SIG-M5 (cell line): ENCODE data around the gene PPFIA2.

Experiments
- DNase-seq: peaks from one replicate; lab custom pipeline; 2025; lab: John Stamatoyannopoulos, UW

The PPFIA2 gene

DNA sequence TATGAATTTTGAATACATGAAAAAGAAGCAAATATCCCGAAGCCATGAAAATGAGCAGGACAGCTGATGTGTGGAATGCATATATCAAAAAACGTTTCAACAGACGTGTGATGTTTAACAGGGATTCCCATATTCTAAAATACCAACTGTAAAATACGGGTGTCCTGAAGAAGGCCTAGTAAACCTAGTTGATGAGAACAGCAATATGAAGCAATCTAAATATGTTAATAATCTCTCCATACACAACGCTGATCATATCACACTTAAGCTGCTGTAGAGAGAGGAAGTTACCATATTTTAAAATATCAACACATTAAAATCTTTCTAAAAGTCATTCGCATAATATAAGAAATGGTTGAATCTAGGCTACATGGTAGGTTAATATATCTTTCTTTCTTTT, 317.5 kb downstream of the PPFIA2 start:
- DNase-seq, result no peak

DNA sequence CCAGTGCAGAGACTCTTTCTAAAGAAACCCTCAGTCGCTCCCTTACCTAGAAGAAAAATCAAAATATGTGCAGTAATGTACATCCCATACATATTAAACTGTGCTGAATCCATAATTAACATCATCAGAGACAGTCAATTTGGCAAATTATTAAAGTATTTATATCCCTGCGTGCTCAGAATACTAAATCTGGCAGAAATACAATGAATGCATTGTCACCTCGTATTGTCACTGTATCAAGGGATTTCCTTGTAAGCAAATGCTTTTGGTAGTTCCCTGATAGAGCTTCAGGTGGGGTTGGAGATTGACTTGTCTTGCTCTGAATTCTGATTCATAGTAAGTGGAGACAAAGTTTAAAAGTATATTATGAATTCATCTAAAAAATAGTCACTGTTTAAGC, 319.1 kb downstream of the PPFIA2 start:
- DNase-seq, result no peak

DNA sequence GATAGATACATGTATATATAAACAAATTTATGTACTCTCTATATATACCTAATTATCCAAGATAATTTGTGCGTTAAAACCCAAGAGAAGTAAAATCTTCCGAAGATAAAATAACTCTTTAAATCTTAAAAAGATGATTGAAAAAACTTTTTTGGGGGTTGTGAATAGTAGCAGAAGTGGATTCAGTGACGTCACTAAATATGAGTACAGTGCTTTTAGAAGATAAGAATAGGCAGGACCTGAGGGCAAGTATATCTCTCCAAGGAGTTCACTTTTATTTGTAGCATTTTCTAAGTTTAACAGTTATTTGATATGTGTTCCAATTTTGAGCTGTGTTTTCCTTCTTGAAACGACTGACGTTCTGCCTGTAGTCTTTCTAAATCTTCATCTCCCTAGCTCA, 319.8 kb downstream of the PPFIA2 start:
- no peak for DNase-seq

DNA sequence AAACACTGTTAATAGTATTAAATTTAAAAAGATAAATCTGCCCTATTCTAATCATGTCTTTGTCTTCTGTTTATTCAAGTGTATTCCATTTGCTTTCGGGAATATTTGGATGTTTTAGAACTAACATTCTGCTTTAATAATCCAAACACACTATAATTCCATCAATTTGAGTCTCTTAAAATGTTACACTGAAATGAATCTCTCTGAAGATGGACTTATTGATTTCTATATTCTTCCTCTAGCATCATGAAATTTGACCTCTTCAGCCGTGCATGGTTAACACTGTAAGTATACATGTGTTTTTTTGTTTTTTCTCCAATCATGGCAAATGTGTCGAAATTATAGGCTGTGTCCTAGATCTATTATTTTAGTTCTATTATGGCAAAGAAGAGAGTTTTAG, 342.1 kb downstream of the PPFIA2 start:
- no peak for DNase-seq

DNA sequence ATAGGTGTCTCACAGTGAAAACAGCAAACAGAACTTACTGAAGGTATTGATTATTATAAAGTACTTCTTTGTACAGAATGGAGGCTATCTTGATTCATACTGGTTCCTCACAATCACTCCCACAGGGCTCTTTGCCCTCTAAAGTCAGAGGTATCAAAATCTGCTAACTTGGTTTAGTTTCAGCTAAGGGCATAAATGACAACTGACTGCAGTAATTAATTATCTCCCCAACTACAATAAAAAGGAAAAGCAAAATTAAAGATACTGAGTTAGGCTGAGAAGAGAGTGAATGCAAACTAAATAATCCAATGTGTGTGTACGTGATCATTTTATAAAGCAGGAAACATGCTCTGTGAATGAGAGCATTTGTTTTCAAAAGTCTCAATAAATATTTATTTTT, 342.6 kb downstream of the PPFIA2 start:
- DNase-seq, result no peak

DNA sequence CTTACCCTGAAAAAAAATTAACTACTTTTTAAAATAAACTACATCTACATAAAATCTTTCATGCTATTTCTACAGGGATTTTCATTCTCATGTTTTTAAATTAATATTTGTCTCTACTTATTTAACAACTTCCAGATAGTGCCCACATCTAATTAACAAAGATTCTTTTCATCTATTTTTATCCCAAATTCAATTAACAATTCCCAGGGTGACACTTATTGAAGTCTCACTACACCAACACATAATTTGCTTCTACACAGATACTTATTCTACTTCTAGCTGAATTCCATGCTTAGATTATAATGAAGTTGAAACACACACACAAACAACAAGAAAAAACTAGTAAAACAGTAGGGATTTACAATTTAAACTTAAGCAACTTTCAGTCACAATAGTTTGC, 344.7 kb downstream of the PPFIA2 start:
- no peak for DNase-seq

DNA sequence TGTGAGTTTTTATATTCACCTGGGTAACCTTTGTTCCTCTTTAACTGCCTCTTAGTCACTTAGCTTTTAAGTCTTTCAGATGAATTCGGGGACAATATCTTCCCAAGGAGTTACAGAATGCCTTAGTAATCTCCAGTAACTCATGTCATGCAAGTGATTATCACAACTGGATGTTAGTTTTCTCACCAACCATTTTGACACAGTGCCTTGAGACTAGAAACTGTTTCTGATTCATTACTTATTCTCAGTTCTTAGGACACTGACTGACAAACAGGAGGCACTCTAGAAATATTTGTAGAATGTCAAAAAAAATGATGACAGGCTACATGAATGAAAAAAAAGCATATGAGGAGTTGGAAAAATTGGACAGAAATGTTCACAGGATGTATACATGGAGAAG, 346.2 kb downstream of the PPFIA2 start:
- DNase-seq, result no peak

DNA sequence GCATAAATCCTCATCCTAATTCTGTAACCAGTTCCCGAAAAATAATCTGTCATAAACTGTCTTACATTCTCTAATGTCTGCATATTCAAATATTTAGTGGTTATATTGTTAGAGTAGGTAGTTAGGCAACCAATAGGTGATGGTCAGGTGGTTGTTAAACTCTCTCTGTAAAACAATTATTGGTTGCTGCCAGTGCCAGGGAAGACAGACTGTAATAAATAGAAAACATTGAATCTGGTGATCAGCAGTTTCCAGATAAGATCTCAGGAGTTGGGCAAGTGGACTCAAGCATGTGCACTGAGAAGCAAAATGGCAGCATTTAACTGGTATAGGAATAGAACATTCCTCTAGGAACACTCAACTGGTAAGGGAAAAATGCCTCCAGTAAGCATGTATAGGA, 355.8 kb downstream of the PPFIA2 start:
- no peak for DNase-seq

DNA sequence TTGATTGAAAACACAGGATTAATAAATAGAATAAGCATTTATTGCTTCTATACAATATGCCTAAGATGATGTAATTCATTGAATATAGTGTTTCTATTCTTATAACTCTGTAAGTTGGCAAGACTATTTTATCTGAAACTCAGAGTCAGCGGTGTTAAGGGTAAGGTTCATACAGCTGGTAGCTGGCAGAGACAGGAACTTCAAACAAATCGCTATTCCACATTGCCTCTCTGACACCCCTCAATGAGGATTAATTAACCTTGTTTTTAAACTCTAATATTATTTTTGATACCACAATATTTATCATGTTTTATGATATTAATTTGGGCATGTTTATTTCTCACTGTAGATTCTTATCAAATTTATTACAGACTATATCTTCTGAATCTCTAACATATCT, 357.9 kb downstream of the PPFIA2 start:
- no peak for DNase-seq

DNA sequence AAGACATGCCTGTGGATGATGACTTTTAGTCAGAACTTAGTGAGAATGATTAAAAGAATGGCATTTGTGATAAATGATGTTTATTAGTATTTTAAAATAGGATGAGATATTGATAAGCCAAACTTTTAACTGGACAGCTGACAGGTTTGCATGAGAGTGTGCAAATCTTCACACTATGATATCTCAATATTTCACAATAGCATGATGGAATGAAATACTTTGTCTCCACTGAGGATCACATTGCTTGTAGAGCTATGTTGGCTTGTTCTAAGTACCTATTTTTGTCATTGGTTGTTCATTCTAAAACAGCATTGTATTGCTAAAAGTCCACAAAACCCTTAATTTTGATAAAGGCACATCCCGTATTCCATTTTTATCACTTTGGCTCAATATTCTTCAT, 359.1 kb downstream of the PPFIA2 start:
- no peak for DNase-seq

DNA sequence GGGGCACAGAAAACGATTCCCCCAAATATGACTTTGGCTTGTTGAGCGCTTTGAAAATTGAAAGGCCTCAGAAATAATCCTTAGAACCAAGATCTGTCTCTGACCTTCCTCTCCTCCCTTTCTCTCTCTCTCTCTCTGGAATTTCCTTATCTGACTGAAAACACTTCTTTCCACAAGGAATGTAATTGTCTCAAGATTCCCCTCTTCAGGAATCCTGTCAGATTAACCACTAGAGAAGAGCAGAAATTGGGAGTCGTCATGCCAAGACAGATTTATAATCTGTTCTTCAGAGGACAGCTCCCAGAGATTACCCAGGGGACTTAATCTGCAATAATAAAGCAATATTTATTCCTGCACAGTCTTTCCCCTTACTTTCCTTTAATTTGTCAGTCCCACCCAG, 363.7 kb downstream of the PPFIA2 start:
- DNase-seq, result no peak

DNA sequence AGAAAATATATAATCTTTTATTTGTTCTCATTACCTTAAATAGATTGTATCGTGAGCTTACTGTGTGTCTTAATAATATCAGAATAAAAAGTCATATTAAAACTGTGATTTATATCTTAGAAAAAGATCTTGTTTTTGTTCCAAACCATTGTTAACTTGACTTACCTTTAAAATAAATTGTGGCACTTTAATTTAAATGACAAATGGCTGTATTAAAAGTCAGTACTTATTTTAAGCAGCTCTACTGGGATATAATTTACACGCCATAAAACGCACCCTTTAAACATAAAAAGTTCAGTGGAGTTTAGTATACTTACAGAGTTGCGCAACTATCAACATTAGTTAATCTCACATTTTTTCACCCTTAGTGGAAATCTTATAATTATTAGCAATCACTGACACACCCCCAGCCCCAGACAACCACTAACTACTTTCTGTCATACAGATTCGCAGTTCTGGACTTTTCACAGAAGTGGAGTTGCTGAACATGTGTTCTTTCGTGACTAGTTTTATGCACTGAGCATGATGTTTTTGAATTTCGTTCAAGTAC, 369.5 kb downstream of the PPFIA2 start:
- DNase-seq, result no peak

DNA sequence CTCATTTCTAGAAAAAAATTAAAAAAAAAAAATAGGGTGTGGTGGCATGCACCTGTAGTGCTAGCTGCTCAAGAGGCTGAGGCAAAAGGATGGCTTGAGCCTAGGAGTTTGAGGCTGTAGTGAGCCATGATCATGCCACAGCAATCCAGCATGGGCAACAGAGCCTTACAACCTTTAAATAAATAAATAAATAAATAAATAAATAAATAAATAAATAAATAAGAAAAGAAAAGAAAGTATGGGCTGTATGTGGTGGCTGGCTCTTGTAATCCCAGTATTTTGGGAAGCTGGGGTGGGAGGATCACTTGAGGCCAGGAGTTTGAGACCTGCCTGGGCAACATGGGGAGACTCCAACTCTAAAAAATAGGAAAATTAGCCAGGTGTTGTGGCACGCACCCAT, 373.0 kb downstream of the PPFIA2 start:
- no peak for DNase-seq

DNA sequence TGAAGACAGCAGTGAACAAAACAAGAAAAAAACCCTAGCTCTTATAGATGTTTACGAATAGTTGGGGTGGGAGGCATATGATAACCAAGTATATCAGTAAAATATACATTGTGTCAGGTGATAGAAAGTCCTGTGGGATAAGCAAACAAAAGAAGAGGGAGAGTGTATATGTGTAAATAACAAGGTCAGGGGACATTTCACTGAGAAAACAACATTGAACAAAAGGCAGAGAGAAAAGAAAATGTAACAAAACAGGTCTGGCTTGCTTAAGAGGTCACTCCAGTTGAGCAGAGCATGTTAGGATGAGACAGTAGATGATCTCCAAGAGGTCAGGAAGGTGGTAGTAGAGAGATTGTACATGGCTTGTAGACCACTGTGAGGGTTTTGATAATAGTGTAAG, 377.2 kb downstream of the PPFIA2 start:
- DNase-seq, result no peak

DNA sequence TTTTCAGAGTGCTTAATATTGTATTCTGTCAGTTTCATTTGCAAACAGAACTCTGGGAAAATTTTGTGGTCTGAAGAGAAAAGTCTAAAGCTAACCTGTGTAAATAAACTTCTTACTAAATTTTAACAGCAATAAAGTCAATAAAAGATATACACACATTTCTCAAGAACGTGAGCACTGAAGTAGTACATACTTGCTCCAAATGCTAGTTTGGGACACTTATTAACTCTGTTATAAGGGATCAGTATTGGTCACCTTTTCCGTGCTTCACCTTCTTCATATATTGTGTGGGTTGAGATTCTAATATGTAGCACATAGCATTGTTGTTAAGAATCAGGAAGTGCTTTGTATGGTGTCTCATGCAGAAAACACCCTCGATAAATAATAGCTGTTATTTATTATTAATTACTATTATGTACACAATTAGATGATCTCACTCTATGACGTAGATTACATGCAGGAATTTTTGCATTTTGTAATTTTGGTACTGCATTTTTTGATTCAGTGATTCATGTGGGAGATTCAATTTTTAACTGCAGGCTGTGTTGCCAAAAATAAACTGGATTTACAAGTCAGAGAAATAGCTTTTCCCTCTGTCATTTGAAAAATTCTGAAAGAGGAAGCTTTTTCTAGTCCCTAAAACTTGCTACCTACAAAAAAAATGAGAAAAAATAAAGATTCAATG, 380.4 kb downstream of the PPFIA2 start:
- DNase-seq, result no peak

DNA sequence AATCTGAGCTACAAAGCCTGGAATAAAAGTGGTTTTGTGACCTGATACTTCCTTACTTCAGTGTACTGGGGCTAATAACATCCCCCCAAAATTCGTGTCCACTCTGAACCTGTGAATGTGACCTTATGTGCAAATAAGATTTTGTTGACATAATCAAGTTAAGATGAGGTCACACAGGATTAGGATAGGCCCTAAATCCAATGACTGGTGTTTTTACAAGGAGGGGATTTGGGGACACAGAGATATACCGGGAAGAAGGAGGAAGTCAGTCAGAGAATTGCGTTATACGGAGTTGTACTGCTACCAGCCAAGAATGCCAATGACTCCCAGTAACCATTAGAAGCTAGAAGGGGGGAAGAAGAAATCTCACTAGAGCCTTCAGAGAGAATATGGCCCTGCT, 381.4 kb downstream of the PPFIA2 start:
- DNase-seq, result no peak

DNA sequence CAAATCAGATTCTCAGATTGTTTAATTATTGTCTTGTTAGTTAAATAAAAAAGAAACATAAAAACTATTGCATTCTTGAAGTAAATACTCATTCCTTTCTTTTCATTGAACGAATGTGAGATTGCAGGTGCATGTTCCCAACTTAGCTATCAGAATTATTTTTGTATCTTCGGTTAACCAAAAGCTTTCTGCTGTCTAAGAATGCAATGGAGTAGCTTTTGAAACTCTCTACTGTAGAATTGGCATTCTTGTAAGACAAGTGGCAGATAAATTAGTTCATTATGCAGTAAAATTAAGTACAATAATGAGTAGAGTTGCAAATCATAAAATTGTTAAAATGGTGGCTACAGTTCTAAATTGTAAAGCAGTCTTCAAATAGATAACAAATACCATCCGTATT, 383.2 kb downstream of the PPFIA2 start:
- no peak for DNase-seq

DNA sequence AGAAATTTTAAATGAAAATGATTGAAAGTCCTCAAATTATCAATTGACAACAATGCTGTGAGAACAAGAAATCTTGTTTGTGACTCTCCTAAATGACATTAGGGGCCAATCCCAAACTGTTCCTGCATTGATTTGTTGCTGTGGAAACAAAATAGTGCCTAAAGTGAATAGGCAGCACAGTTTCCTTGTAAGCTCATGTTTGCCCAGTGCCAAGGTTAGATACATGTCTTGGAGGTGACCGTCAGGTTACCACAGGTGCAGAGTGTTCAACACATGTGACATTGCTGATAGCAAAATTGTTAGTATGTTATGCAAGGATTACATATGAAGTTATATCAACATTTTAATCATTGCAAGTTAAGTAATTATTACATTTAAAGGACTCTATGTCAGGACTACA, 388.7 kb downstream of the PPFIA2 start:
- no peak for DNase-seq

DNA sequence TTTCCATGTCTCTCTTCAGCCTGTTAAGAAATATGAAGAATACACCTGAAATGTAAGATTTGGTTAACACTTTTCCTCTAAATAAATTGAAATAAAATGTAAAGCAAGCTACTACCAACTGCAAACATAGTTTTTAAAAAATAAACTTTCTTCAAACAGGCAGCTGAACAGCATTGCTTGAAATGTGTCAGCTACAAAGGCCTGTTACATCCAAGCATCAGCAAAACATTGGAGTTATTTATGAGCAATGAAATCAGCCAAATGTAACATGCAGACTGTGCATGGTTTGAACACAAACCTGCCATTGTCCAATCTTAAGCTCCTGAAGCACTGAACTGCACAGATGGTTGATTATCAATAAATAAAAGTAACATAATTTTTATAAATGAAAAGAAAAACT, 390.0 kb downstream of the PPFIA2 start:
- DNase-seq, result no peak

DNA sequence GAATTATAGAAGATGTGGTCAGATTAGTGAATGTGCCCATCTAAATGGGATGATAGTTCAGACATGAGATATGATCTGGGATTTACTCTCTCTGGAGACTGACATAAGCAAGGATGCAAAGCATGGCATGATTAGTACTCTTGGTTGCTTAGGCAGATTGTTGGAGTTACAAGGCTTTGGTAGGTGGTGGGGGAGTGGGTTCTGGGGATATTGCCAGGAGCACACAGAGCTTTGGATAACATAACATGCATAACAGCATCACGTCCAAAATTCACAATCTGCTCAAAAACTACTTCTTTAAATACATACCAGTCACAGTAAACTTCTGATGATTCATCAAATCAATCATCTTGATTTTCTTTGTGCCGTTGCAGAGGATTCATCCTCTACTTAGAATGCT, 393.9 kb downstream of the PPFIA2 start:
- no peak for DNase-seq

DNA sequence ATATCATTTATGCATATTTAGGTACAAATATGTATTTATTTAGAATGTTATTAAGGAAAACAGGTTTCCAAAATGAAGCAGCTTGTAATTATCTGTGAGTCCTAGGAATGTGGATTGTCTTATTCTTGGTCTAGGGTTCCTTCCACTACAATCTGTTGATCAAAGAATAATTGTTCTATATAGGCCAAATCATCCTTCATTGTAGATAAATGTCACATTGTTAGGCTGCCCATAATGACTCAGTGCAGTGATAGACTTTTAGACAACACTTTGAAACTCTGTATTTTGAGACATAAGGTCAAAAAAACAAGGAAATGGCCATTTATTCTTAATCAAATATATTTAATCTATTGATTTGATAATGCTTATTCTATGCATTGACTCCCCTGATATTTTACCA, 398.2 kb downstream of the PPFIA2 start:
- no peak for DNase-seq

DNA sequence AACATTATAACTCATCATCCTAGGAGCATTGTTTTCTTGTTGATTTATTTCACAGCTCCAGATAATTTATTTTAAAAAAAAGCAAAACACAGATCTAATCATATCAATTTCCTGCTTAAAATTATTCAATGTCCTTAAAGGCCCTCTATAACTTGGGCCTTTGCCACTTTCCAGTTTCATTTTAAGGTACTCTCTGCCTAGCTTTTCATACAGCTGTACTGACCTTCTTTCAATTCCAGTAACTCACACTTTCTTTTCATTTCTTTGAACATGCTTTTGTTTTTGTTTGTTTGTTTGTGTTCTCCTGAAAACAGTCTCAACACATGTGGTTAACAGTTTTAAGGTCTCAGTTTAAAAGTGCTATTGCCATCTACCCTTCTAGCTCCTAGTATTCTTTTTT, 399.4 kb downstream of the PPFIA2 start:
- DNase-seq, result no peak

DNA sequence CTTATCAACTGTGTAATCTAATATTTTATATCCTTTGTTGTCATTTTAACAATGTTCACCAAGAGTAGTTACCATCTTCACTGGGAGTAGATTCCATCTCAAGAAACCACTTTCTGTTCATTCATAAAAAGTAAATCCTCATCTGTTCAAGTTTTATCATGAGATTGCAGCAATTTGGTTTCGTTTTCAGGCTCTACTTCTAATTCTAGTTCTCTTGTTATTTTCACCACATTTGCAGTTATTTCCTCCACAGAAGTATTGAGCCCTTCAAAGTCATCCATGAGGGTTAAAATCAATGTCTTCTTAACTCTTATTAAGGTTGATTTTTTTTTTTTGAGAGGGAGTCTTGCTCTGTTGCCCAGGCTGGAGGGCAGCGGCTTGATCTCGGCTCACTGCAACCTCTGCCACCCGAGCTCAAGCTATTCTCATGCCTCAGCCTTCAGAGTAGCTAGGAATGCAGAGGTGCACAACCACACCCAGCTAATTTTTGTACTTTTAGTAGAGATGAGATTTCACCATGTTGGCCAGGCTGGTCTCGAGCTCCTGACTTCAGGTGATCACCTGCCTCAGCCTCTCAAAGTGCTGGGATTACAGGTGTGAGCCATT, 404.7 kb downstream of the PPFIA2 start:
- DNase-seq, result no peak

DNA sequence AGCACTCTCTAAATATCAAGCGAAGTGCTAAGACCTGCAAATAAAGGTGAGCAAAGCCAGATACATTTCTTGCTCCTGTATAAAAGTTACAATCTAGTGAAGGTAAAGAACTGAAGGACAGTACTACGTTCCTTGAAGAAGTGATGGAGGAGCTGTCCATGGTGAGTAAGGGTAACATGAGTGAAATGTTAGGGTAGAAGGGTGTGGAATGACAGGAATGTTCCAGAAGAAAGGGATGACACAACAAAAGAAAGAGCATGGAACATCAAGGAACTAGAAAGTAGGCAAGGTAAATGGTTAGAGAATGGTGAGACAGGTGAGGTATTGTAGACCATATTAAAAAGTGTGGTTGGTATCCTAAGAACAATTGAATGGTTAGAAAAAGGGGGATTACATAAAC, 408.8 kb downstream of the PPFIA2 start:
- no peak for DNase-seq
